Panc1 (cell line): ENCODE results near the gene WWOX. TPM values are rescaled to one million over a fixed set of nuclear protein-coding genes. Genes with fewer than 3 reads are reported as not detected.

Experiments
- ATAC-seq: fragments of 200-7000 bp; cut with Tn5 transposase; 2 replicates; pipeline ENCODE4 v1.9.1; 2020; ENCODE audit warnings: mild to moderate bottlenecking, moderate library complexity
- BruUV-seq: library from RNA; stranded (reverse); fragments of 400-500 nt; replicated peaks from 2 replicates; lab custom pipeline; 2021; lab: Mats Ljungman, UMichigan
- CTCF ChIA-PET: fragments of 300-600 bp; sonication (Branson Sonifier 250); formaldehyde crosslinking; loops from one replicate; lab custom pipeline; 2022; ENCODE audit warnings: antibody characterized with exemption; lab: Charles Lee
- POLR2A ChIA-PET: fragments of 300-600 bp; sonication (Branson Sonifier 250); formaldehyde crosslinking; loops from one replicate; lab custom pipeline; 2022; ENCODE audit warnings: antibody characterized with exemption; lab: Charles Lee
- DNase-seq: peaks from one replicate; pipeline ENCODE4 v3.0.0-alpha.2; 2010; ENCODE audit warnings: low read depth, low spot score
- H3K27ac ChIP-seq: 2 replicates; pipeline ENCODE4 v1.5.1; 2011; ENCODE audit warnings: mild to moderate bottlenecking, low read length, inconsistent platforms
- H3K27me3 ChIP-seq: fragments of 200-500 bp; sonication (Bioruptor generic); 2 replicates; pipeline ENCODE4 v1.6.0; 2014; ENCODE audit warnings: low read length, inconsistent platforms; ENCODE audit not compliant: control insufficient read depth, insufficient read depth
- H3K36me3 ChIP-seq: fragments of 200-500 bp; sonication (Bioruptor generic); 2 replicates; pipeline ENCODE4 v1.5.1; 2014; ENCODE audit warnings: inconsistent platforms, mild to moderate bottlenecking, low read length, moderate library complexity; ENCODE audit not compliant: control insufficient read depth, insufficient read depth
- H3K4me1 ChIP-seq: 2 replicates; pipeline ENCODE4 v1.5.1; 2011; ENCODE audit warnings: inconsistent platforms, mild to moderate bottlenecking, low read length, moderate library complexity; ENCODE audit not compliant: control insufficient read depth, insufficient read depth
- H3K4me3 ChIP-seq, 2 experiments: 2 replicates each; pipeline ENCODE4 v1.5.1; 2011 to 2012; ENCODE audit warnings: low read depth in 2 of 2, low read length in 2 of 2, mild to moderate bottlenecking in 2 of 2, inconsistent platforms in 1 of 2, moderate library complexity in 1 of 2
- H3K9me3 ChIP-seq: fragments of 200-500 bp; sonication (Bioruptor generic); 2 replicates; pipeline ENCODE4 v1.5.1; 2014; ENCODE audit warnings: low read depth, mild to moderate bottlenecking, inconsistent platforms, low read length, moderate library complexity; ENCODE audit not compliant: control insufficient read depth, insufficient read depth
- CTCF ChIP-seq: fragments of 450-650 bp; IDR thresholded peaks from 2 replicates; pipeline ENCODE4 v1.5.1; 2017; ENCODE audit warnings: mild to moderate bottlenecking
- POLR2AphosphoS5 ChIP-seq: IDR thresholded peaks from 2 replicates; pipeline ENCODE4 v1.6.1; 2012; ENCODE audit warnings: mild to moderate bottlenecking, low read depth, low read length, moderate library complexity
- REST ChIP-seq, 2 experiments: IDR thresholded peaks; 2 replicates each; pipeline ENCODE4 v1.6.1; 2011 to 2012; ENCODE audit warnings: low read depth in 2 of 2, control low read depth in 1 of 2, low read length in 1 of 2, mild to moderate bottlenecking in 1 of 2, moderate library complexity in 1 of 2; ENCODE audit not compliant: insufficient read depth in 1 of 2
- SIN3A ChIP-seq: IDR thresholded peaks from 2 replicates; pipeline ENCODE4 v1.6.1; 2012; ENCODE audit warnings: low read depth, mild to moderate bottlenecking, low read length, moderate library complexity, borderline replicate concordance; ENCODE audit not compliant: insufficient read depth
- TCF7L2 ChIP-seq: IDR thresholded peaks from 2 replicates; pipeline ENCODE4 v1.6.1; 2011; ENCODE audit warnings: mild to moderate bottlenecking, low read depth, low read length, inconsistent platforms
- in situ Hi-C: cut with HindIII; loops from 2 replicates; pipeline ENCODE4 v1.10.0; 2016; ENCODE audit warnings: low sequenced_read_pairs, low pct_unique_long_range_greater_than_20kb
- intact Hi-C: fragments of 100-400 bp; cut with micrococcal nuclease; formaldehyde crosslinking; loops from one replicate; pipeline ENCODE4 v1.10.0; 2022; ENCODE audit not compliant: unreplicated experiment
- total RNA-seq: library from RNA; stranded (reverse); gene quantifications from one replicate; pipeline ENCODE4 v1.2.1, GENCODE V29; 2021; ENCODE audit not compliant: unreplicated experiment

WWOX gene
- total RNA-seq, 1 experiment from 2014 or later = 12.5 TPM

GRCh38 chr16:78097548-78097947 is 1.9 kb upstream of the WWOX start:
- Histone ChIP-seq H3K27ac (no peak overlapping the region), H3K4me1 (peaks cover 4% of the 10 kb centered on the region; the same call in 1 of the 2 replicates), H3K4me3 (no peak overlapping the region), H3K36me3 (no peaks in the 10 kb centered on the region), H3K27me3 (no peaks in the 10 kb centered on the region), H3K9me3 (no peaks in the 10 kb centered on the region)
- intact Hi-C loops = no loop called here
- BruUV-seq = no TSS peak
- ATAC-seq (no peak), DNase-seq (no peak)
- in situ Hi-C loops = no loop called here
- CTCF ChIA-PET = no interaction called here
- POLR2A ChIA-PET = no interaction called here
- no peak for TF ChIP-seq TCF7L2
- TF ChIP-seq POLR2AphosphoS5 = no peak
- no peak for TF ChIP-seq SIN3A
- no peak for TF ChIP-seq CTCF
- TF ChIP-seq REST (IDR thresholded peaks at IDR 0.05; ENCODE audit: insufficient read depth in 1 of 2, low read depth in 2 of 2, low read length in 1 of 2) = no peak

GRCh38 chr16:78098087-78098486 is 1.4 kb upstream of the WWOX start:
- intact Hi-C loops = no loop called here
- CTCF ChIA-PET = no interaction called here
- BruUV-seq = no TSS peak

More at GRCh38 chr16:78098087-78098486, 1.4 kb upstream of the WWOX start:
- Histone ChIP-seq H3K4me3 (no peak overlapping the region), H3K9me3 (no peaks in the 10 kb centered on the region), H3K27me3 (no peaks in the 10 kb centered on the region), H3K4me1 (peaks cover 4% of the 10 kb centered on the region; the same call in 1 of the 2 replicates), H3K36me3 (no peaks in the 10 kb centered on the region), H3K27ac (no peak overlapping the region)
- no peak for ATAC-seq
- POLR2A ChIA-PET = interaction anchor here (0.6 kb wide), 1 partner anchor 171 kb away, joined by 4 read pairs; no protein-coding TSS in a partner anchor
- DNase-seq = no peak
- no peak for TF ChIP-seq CTCF
- no peak for TF ChIP-seq REST (IDR thresholded peaks at IDR 0.05; ENCODE audit: insufficient read depth in 1 of 2, low read depth in 2 of 2, low read length in 1 of 2)
- TF ChIP-seq TCF7L2 = no peak
- TF ChIP-seq POLR2AphosphoS5 = no peak
- TF ChIP-seq SIN3A = no peak
- in situ Hi-C loops = no loop called here
